ENCODE data around the gene LRP1B.
"Not testable (repeated sequence)": the region's sequence is repeated elsewhere in the genome, so short reads cannot be mapped to it uniquely, and the experiment has no call there.

Gene LRP1B

DNA sequence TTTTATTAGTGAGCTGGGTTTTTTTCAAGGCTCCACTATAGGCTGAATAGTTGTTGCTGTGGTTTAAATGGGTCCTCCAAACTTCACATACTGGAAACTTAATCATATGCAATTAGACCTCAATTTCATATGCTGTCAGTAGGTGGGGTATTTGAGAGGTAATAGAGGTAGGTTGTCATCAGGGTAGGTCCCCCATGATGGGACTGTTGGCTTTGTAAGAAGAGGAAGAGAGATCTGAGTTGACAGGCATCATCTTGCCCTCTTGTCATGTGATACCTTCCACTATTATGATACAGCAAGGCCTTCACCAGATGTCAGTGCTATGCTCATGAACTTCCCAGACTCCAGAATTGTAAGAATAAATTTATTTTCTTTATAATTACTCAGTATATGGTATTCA lies 819.4 kb downstream of the LRP1B start:
- no peak for DNase-seq (ENCODE audit: low read depth)

- no peak for DNase-seq (ENCODE audit: low read depth)
These were observed 824.4 kb downstream of the LRP1B start for GRCh38 chr2:141306368-141306767.

DNA sequence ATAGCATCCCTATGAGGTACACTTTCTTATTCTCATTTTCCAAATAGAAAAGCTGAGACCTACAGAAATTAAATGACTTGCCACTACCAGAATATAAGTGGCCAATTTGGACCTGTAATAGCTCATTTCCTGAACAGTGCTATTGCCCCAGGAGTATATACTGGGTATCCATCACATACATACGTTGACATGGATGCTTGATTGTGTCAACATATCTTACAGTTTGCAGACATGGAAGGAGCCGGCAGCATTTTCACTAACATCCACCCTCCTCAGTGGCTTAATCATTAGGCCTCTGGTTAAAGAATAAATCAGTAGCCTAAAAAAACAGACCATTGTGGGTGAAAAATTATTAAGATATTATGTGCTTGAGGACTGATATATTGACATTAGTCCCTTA lies 829.3 kb downstream of the LRP1B start:
- DNase-seq (ENCODE audit: low read depth), result no peak

DNA sequence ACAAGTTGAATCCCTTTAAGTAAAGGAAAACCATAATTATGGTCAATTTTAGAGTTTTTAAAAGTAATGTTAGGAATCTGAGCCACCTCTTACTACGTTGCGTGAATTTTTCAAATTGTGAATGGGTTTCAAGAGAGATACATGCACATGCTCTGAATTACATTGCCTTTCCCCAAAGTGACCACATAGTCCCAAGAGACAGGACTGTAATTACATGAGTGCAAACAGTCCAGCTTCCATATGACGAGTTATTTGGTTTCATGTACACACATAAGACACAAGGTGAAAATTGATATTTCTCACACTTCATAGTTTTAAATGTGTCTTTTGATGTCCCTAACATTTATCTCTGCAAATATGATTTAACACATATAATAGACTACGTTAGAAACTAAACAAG lies 850.8 kb downstream of the LRP1B start:
- DNase-seq (ENCODE audit: low read depth), result no peak

- DNase-seq (ENCODE audit: low read depth), result no peak
These were observed 859.5 kb downstream of the LRP1B start for GRCh38 chr2:141271346-141271745.

DNA sequence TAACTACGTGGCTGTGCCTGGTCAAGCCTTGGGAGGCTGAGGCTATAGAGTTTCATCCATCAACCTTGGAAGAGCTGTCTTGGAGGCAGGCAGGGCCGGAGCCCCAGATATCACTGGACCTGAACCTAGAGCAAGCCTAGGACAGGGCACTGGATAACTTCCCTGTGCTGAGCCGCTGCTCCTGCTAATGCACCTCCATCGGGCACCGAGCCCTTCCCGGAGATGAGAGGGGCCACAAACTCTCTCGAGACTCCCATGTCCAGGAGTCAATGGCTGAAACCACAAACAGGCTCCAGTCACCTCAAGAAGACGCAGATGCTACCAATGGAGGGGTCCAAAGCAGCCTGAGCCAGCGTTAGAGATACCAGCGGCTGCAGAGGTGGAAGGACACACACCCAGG lies 866.0 kb downstream of the LRP1B start:
- DNase-seq (ENCODE audit: low read depth), result no peak

DNA sequence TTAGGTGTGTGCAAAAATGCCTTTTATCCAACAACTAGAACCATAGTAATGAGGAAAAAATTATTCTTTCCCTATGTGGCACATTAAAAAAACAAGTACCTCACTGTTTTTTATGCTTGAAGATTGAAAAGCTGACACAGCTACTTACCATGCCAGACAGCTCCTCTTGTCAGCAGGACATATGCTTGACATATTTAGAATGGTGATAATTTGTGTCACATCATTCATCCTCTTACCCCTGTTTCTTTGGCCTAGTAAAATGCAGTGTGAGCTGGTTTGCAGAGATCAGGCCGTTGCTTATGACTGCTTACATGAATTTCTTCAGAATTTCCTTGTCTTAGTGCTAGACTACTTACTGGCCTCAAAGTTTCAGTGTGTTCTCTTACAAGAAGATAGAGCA lies 869.9 kb downstream of the LRP1B start:
- no peak for DNase-seq (ENCODE audit: low read depth)

DNA sequence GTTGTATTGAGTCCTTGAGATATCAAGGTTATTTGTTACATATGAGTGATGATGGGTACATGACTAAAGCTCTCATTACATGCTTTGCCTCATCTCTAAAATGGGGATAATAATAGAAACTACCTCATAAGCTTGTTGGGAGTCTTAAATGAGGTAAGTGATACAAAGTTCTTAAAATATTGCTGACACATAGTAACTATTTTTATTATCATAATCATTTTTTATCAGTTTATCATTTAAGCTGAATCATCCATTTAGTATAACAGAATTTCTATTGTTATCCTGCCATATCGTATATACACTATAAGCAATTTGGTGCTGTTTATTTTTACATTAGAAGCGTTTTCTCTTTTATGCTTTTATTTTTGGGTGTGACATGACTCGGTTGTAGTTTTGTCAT lies 871.1 kb downstream of the LRP1B start:
- DNase-seq (ENCODE audit: low read depth), result no peak

DNA sequence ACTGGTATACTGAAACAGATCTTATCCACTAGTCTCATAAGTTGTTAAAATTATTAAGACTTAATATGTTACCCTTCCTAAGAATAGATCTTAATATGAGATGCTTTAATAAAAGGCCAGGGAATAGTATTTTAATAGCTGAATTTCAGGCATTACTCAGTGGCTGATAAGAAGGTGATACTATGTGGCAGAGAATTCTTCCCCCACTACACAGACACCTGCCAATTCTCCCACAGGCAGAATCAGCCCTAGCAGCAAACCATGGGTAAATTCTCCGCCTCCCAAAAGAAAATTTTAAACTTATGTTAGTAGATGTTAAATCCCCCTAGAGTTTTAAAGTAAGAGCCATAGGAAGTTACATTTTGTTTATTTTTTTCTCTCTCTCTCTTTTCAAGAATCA lies 888.8 kb downstream of the LRP1B start:
- DNase-seq (ENCODE audit: low read depth), result no peak

- no peak for DNase-seq (ENCODE audit: low read depth)
These were observed 904.3 kb downstream of the LRP1B start for GRCh38 chr2:141226560-141226959.

DNA sequence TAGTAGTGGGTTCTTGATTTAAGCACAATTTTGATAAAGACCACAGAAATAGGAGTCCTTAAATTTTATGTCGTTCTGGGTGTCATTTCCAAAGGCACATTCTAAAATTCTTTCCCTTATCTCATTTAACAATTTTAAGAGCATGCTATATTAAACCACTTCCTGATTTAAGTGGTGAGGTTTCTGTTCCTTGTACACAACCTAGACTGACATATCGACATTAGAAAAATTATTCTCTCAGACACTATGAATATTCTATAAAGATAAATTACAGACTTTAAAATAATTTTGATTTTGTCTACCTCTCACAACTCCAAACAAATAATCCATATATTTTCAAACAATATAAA lies 923.8 kb downstream of the LRP1B start:
- DNase-seq (ENCODE audit: low read depth), result no peak

GRCh38 chr2:141201016-141201565 lies 929.7 kb downstream of the LRP1B start:
- DNase-seq (ENCODE audit: low read depth), result no peak

- no peak for DNase-seq (ENCODE audit: low read depth)
These were observed 930.6 kb downstream of the LRP1B start for GRCh38 chr2:141200191-141200590.

DNA sequence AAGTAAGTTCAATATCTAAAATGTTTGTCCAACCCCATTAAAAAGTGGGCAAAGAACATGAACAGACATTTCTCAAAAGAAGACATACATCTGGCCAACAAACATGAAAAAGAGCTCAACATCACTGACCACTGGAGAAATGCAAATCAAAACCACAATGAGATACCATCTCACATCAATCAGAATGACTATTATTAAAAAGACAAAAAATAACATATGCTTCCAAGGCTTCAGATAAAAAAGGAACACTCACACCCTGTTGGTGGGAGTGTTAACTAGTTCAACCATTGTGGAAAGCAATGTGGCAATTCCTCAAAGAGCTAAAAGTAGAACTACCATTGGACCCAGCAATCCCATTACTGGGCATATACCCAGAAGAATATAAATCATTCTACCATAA lies 931.1 kb downstream of the LRP1B start:
- no peak for DNase-seq (ENCODE audit: low read depth)

DNA sequence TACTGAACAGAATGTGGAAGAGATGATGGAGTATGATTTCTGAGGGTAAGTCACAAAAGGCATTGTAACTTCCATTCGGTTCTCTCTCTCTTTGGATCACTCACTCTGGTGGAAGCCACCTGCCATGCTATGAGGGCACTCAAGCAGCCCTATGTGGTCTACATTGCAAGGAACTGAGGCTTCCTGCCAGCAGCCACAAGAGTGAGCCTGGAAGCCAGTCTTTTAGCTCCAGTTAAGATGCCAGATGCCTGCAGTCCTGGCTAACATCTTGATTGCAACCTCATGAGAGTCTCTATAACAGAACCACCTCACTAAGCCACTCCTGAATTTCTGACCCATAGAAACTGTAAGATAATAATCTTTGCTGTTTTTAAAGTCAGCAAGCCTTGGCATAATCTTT lies 935.7 kb downstream of the LRP1B start:
- DNase-seq (ENCODE audit: low read depth), result no peak

GRCh38 chr2:141187075-141187439 lies 943.8 kb downstream of the LRP1B start:
- DNase-seq (ENCODE audit: low read depth), result no peak

DNA sequence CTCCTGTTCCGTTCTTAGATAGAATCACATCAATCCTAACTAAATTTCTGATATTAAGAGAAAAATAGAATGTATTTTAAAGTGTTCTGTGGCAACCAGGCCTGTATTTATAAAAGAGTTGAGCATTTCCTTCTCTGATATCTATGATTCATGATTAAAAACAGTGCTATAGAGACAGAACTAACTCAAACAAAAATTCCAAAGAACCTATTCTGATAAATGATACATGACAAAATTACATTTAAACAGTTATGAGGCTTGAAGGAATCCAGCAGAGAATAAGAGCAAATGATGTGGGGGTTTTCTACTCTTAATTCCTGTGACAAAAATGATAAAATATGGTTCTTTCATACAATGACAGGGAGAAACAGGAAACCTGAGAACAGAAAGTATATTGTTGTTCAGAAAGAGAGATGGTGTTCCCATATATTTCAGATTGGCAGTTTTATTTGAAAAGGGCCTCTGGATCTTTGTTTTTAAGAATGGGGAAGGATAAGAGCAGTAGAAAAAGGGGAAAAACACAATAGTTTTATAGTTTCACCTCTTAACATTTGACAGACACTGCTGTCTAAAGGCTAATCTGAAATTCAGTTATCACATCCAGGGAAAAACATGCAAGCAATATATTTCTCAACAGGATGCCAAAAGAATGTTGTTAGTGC lies 944.3 kb downstream of the LRP1B start:
- DNase-seq (ENCODE audit: low read depth), result no peak

GRCh38 chr2:141182246-141182645 lies 948.6 kb downstream of the LRP1B start:
- no peak for DNase-seq (ENCODE audit: low read depth)

DNA sequence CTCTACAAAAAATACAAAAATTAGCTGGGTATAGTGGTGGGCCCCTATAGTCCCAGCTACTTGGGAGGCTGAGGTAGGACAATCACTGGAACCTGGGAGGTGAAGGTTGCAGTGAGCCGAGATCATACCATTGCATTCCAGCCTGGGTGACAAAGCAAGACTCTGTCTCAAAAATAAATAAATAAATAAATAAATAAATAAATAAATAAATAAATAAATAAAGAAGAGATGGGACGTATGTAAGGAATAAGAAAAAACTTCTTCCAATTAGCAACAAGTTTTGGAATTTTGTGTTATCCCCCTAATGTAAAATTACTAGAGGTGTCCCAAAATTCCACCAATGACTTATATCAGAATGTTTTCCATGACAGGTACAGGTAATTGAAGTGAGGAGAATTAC lies 961.7 kb downstream of the LRP1B start:
- DNase-seq (ENCODE audit: low read depth), result not testable (repeated sequence)

GRCh38 chr2:141162314-141162713 lies 968.5 kb downstream of the LRP1B start:
- DNase-seq (ENCODE audit: low read depth), result no peak

DNA sequence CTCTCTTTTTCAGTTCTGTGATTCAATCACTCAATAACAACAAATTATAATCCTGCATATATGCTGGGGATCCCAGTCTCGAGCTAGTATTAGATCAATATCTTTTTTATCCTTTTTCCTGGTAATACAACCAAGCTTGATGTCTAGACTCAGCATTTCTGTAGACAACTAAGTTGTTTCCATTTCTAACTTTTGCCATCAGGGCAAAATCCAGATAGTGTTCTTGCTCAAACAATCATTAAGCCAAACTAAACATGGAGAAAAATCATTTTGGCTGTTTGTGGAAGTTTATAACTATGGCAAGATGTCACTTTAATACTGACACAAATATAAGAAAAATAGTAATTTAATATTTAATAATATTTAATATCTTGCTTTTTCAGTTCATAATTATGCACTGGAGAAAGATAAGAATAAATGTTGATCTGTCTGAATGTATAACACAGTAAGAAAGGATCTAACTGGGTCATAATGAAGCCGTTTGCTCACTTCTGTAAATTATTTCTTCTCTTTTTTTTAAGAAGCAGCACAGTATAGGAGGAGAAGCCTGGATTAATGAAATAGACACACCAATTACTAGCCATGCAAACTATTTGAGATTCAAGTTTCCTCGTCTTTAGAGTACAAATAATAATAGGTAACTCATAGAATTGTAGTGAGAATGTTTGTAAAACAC lies 979.1 kb downstream of the LRP1B start:
- DNase-seq (ENCODE audit: low read depth), result no peak

- no peak for DNase-seq (ENCODE audit: low read depth)
These were observed 988.8 kb downstream of the LRP1B start for GRCh38 chr2:141142025-141142424.

DNA sequence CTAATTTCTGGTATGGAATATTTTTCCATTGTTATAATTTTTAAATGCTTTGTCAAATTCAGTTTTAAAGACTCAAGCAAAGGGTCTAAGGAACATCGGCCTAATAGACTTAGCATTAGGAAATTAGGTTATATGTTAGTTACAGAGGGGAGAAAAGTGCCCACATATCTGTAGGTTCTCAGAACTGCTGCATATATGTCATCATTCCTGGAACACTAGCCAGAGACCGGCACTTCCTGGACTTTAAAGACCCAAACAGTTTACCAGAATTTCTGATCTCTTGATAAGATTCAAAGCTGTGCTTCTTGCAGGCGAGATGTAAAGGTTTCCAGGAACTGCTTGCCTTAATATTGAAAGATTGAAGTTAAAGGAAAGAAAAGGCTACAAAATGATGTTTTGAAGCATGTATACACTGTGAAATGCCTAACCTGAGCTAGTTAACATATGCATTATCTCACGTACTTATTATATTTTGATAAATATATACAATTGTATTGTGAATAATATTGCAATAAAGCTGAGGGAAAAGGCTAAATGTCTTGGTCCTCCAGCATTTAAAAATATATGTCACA lies 993.6 kb downstream of the LRP1B start:
- DNase-seq (ENCODE audit: low read depth), result no peak

- no peak for DNase-seq (ENCODE audit: low read depth)
These were observed 996.9 kb downstream of the LRP1B start for GRCh38 chr2:141133883-141134282.
